IPS-NIHi7 (cell line): ENCODE results near the gene TINAGL1.
A peak's percentile ranks its signal among the peaks of the same experiment; 100 is the strongest.

ENCODE experiments used
- DNase-seq: peaks from one replicate; pipeline ENCODE4 v3.0.0; 2012; ENCODE audit warnings: mixed read lengths; ENCODE audit errors: extremely low spot score

Gene TINAGL1, protein sequence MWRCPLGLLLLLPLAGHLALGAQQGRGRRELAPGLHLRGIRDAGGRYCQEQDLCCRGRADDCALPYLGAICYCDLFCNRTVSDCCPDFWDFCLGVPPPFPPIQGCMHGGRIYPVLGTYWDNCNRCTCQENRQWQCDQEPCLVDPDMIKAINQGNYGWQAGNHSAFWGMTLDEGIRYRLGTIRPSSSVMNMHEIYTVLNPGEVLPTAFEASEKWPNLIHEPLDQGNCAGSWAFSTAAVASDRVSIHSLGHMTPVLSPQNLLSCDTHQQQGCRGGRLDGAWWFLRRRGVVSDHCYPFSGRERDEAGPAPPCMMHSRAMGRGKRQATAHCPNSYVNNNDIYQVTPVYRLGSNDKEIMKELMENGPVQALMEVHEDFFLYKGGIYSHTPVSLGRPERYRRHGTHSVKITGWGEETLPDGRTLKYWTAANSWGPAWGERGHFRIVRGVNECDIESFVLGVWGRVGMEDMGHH

DNA sequence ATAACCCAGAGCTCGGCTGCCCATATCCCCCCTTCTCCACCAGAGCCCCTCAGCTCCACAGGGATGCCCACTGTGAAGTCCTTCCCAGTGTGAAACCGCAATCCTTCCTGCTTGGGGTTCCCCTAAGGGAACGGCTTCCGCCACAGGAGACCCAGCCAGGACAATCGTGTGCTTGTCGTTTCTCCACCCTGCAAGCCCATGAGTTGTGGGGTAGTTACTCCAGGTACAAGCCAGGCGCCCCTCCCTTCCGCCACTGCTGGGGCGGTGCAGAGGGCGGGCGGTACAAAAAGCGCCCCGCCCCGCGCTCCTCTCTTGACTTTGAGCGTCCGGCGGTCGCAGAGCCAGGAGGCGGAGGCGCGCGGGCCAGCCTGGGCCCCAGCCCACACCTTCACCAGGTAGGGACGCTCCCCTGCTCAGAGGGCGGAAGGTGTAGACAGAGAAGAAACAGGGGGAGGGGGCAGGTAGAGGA is at the start of gene TINAGL1:
Gene TINAGL1 (plus strand): TSS at position 315 of the 469 bp plus-strand sequence. CDS start 634 bp downstream, outside the sequence.
- DNase-seq, result peak; percentile 86

DNA sequence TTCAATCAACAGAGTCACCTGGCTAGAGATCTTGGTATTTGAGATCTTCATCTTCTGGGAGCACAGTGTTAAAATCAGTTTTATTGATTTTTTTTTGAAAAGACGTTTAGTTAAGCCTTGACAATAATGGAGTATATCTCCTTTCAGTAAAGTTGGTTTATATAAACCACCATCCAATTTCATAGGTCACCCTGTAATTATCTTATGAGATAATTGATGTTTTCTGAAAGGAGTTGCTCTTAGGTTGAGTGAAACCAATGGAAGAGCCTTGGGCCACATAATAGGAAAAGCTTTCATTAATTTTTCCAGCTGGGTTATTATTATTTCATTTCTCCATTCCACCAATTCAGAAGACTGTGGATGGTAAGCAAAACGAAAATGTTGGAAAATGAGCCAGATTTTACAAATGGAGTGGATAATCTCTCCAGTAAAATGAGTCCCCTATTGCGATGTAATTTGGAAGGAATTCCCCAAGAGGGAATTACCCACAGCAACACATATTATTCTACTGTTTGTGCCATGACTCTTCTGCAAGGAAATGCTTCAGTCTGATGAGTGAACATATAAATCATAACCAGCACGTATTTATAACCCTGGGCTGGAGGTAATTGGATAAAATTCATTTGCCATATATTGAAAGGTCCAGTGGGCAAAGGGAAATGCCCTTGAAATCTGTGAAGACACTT is 46.2 kb upstream of the TINAGL1 start:
- no peak for DNase-seq

DNA sequence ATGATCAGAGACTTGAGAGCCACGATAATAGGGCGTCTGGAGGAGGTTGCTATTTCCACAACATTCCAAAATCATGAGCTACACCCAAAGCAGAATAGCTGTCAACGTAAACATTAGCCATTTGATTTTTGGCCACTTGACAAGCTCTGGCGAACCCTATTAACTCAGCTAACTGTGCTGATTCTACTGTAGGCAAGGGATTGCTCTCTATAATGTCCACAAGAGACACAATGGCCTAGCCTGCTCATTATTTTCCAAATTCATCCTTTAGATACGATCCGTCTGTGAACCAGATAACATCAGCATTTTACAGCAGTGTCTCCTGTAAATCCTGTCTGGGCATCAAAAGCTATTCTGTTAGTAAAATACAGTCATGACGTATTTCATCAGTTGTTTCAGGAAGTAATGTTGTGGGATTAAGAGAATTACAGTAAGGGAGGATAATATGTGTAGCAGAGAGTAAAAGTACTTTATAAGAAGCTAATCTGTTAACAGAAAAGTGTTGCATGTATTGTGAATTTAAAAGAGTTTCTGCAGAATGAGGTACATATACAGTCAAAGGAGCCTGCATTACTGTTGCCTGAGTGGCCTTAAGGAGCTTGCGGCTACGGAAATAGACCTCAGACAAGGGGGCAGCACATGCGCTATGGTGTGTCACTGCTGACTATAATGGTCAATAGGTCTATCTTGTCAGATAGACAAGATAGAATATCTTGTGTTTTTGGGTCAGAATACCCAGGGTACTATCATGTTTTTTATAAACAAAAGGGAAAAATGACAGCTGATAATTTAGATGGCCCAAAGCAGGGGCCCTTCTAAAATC is 44.9 kb upstream of the TINAGL1 start:
- no peak for DNase-seq

DNA sequence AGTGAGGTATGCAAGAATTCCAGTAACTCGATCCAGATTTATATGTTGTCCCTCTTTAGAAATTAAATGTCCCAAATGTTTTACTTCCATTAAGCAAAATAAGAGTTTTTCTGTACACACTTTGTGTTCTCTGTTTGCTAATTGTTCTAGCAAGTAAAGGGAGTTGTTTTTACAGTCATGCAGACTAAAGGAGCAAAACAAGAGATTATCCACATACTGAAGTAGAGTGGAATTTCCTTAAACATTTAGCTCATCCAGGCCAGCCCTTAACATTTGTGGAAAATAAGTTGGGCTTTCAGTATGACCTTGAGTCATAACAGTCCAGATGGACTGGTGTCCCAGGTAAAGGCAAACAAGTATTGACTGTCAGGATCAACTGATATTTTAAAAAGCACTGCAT is 44.1 kb upstream of the TINAGL1 start:
- no peak for DNase-seq

DNA sequence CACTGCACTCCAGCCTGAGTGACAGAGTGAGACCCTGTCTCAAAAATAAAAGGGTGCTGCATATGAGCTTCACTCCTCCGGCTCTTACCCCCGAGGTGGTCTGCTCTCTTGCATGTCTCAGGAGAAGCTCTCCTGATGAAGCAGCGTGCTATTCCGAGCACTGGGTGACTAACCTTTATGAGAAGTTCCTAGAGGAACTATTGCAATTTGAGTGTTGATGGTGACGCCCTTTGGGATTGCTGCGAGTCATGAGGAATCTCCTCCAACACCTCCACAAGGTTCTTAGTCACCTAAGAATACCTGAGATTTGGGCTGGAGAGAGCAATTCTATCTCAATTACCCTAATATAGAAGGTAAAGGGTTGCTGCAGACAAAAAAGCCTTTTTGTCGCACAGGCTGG is 40.8 kb upstream of the TINAGL1 start:
- DNase-seq, result no peak

DNA sequence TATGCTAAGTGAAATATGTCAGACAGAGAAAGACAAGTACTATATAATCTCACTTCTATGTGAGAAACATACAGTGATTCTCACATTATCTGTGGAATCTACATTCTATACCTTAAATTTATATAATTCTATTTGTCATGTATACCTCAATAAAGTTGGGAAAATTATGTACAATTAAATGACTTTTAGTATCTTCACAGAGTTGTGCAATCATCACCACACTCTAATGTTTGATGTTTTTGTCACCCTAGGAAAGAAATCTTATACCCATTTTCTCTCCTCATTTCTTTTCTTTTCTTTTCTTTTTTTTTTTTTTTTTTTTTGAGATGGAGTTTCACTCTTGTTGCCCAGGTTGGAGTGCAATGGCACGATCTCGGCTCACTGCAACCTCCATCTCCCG is 37.0 kb upstream of the TINAGL1 start:
- DNase-seq, result no peak

DNA sequence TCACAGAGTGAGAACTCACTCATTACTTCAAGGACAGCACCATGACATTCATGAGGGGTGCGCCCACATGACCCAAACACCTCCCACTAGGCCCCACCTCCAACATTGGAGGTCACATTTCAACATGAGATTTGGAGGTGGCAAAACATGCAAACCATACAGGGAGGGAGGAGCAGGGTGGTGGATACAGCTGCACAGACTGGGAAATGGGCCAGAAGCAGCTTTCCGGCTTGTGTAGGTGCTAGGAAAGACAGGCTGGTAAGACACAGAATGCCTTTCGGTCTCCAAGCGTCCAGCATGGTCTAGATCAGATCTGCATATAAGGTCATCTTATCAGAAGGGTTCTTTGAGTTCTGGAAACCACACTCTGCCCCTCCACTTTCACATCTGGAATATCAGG is 35.1 kb upstream of the TINAGL1 start:
- no peak for DNase-seq

DNA sequence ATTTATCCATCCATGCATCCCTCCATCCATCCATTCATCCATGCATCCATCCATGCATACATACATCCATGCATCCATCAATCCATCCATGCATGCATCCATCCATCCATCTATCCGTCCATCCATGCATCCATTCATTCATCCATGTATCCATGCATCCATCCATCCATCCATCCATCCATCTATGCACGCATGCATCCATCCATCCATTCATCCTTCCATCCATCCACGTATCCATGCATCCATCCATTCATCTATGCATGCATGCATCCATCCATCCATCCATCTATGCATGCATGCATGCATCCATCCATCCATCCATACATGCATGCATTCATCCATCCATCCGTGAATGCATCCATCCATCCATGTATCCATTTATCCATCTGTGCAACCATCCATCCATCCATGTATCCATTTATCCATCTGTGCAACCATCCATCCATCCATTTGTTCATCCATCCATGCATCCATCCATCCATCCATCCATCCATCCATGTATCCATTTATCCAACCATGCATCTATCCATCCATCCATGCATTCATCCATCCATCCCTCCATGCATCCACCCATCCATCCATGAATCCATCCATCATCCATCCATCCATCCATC is 30.3 kb upstream of the TINAGL1 start:
- no peak for DNase-seq

DNA sequence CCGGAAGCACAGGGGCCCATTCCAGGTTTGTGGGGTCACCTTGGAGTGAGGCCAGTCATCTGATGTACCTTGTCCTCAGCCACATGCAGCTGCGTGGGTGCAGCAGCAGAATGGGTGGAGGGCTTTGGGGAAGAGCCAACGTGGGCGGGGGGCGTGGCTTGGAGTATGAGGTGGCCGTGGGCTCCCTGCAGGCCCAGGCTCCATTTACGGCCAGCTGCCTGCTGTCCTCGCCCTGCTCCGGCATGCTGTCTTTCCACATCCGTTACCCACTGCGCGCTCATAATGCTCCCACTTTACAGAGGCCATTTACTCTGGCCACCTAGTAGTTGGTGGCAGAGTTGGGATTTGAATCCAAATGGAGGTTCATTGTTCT is 27.8 kb upstream of the TINAGL1 start:
- peak; percentile 69 for DNase-seq

DNA sequence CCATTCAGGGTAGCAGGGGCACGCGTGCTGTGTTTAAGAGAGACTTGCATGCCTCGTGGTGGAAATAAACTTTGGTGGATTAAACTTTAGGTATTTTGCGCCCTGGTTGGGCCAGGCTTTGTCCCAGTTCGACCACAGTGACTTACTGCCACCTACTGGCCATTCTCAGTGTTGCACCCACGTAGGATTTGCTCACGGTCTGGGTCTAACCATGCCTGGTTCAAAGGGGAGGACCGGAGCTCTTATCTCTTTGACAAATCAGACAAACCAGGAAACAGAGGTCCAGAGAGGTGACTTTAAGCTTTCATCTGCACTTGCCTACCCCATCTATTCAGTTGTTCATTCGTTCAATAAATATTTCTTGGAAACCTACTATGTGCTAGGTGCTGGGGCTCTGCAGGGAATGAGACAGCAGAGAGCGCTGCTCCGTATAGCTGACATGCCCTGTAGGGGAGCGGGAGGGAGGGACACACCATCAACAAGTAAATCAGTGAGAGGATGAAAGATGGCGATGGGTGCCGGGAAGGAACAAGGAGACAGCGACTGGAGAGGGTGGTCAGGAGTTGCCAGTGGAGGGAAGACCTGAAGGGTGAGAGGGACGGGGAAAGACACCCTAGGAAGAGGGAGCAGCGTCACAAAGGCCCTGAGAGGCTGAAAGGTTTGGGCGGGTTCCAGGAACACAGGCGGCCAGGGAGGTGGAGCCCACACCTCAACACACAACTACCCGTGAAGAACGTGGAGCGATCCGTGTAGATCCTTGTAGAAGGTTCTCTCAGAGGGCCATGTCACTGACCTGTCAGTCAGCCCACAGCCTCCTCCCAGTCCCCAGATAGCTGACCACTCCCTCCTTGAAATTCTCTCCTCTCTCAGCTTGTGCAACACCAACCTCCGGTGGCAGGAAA is 27.2 kb upstream of the TINAGL1 start:
- DNase-seq, result peak; percentile 87

DNA sequence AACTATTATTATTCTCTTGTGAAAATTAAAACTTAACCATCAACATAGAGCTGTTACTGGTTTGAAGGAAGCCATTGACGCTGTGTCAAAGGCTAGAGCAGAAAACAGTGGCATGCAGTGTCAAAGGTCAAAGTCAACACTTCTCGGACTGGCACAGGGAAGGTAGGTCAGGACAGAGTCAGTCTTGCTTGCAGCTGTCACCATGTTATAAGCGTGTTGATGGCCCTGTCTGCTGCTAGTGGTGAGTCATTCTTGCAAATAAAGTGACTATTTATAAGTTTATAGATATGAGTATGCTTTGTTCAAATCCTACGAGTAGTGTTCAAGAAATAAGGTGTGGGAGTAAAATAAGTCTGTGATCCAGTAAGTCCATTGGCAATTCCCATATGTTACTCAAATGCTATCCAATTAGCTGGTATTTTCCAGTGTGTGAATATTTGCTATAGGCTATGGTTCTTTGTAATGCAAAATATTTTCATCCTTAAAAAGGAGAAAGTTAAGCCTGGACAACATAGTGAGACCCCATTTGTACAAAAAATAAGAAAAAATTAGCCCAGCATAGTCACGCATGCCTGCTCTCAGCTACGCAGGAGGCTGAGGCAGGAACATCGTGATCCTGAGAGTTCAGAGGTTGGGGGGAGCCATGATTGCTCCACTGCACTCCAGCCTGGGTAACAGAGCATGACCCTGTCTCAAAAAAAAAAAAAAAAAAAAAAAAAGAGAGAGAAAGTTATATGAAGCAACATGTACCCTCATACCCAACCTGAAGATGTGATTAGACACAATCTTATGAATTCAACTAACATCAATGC is 26.3 kb upstream of the TINAGL1 start:
- DNase-seq, result no peak

DNA sequence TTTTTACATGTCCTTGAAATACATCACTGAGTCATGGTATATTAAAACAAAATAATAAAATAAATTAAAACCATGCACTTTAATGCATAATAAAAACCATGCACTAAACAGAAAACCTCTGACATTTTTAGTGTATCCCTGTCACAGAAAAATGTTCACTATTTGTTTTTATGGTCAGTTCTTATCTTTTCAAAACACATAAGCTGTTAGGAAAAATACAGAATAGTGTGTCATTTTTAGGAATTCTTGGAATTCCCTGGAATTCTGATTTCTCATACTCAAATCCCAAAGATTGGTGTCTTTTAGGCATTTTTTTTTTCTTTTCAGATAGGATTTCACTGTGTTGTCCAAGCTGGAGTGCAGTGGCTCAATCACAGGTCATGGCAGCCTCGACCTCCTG is 25.1 kb upstream of the TINAGL1 start:
- no peak for DNase-seq

DNA sequence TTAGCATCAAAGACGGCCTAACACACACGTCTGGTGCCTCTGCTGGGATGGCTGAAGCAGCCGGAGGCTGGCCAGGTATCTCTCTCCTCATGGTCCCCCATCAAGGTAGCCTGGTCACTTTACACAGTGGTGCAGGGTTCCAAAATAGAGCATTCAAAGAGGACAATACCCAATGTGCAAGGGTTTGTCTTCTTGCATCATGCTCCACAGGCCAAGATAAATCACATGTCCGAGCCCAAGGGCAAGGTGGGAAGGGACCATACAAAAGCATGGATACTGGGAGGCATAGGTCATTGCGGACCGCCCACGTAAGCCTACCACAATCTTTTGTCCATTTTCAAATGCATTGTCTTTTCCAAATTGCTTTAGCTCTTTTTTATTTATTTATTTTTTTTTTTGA is 23.8 kb upstream of the TINAGL1 start:
- no peak for DNase-seq

DNA sequence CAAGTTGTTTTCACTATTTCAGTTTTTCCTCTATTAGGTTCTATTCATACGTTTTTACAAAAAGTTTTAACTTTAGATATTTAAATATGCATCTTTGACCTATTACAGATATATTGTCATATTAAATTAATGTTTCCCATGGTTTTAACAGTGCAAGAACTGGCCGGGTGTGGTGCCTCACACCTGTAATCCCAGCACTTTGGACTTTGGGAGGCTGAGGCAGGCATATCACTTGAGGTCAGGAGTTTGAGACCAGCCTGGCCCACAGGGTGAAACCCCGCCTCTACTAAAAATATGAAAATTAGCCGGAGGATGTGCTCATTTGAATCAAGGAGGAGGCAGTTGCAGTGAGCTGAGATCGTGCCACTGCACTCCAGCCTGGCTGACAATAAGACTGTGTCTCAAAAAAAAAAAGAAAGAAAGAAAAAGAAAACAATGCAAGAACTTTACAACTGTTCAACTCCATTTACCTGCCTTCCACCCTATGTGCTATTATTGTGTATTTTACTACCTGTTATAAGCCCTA is 19.8 kb upstream of the TINAGL1 start:
- no peak for DNase-seq

DNA sequence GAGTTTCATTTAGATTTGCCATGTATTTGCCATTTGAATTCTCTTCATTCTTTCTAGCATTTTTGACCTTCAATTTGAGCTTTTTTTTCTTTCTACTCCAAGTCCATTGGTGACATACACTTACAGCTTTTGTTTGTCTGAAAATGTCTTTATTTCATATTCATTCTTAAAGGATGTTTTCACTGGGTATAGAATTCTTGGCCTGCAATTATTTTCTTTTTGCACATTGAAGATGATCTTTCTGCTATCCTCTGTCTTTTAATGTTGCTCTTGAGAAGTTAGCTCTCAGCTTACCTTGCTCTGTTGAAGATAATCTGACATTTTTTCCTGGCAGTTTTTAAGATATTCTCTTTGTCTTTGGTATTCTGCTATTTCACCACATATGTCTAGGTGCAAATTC is 16.6 kb upstream of the TINAGL1 start:
- DNase-seq, result no peak

DNA sequence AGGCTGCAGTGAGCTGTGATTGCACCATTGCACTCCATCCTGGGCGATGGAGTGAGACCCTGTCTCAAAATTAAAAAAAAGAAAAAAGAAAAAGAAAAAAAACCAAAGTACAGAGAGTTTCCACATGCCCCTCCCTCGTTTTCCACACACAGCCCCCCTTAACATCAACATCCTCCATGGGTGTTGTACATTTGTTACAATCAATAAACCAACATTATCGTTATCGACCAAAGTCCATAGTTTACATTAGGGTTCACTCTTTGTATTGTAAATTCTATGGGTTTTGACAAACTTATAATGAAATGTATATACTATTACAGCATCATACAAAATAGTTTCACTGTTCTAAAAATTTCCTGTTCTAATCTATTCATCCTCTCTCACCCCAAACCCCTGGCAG is 15.9 kb upstream of the TINAGL1 start:
- DNase-seq, result no peak

DNA sequence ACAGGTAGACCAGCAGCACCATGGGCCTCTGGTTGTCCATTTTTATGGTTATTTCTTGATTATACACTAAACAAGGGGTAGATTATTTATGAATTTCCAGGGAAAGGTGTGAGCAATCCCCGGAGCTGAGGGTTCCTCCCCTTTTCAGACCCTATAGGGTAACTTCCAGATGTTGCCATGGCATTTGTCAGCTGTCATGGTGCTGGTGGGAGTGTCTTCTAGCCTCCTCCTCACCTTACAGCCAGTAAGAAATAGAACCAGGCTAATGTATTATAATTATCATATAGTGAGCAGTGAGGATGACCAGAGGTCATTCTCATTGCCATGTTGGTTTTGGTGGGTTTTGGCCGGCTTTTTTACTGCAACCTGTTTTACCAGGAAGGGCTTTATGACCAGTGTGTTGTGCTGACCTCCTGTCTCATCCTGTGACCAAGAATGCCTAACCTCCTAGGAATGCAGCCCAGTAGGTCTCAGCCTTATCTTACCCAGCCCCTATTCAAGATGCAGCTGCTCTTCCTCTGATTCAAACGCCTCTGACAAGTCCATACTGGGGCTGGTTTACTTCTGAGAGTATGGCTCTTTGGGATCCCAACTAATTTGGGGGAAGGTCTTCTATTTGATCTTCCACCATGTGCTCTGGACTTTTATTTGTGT is 13.5 kb upstream of the TINAGL1 start:
- DNase-seq, result peak; percentile 24

DNA sequence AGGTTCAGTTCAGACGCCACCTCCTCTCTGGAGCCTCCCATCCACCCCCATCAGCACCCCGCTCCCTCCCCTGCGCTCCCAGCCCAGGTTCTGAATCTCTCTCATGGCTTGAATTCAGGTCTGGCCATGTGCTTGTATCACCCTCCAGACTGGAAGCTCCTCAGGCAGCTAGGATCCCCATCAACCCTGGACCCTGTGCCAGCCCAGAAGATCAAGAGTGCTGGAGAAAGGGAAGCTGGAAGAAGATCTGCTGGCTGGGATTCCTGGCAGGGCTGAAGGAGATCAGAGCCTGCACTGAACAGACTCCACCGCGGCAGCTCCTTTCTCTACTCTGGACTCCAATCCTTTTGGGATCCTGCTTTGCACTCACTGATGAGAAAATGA is 11.7 kb upstream of the TINAGL1 start:
- DNase-seq, result peak; percentile 8

DNA sequence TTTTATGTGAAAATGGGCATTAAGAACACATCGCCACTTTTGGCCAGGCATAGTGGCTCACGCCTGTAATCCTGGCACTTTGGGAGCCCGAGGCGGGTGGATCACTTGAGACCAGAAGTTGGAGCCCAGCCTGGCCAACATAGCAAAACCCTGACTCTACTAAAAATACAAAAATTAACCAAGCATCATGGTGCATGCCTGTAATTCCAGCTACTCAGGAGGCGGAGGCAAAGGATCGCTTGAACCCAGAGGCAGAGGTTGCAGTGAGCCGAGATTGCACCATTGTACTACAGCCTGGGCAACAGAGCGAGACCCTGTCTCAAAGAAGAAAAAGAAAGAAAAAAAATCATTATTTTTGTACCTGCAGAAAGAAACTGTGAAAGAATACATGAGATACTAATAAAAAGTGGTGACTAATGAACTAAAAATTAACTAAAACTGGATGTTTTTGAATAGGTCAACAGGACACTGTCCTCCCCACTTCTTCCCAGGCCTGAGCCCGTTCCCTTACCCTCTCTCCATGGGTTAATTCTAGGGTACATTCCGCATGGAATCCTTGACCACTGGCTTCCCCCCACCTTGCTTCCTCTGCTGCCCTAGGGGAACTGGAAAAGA is 8.3 kb upstream of the TINAGL1 start:
- DNase-seq, result no peak
